HG02885 (cell line): ENCODE measurements around the gene EPB41L1.

ENCODE experiments used
- ATAC-seq: cut with Tn5 transposase; IDR thresholded peaks from one replicate; pipeline ENCODE4 v1.9.1; 2021; ENCODE audit warnings: mild to moderate bottlenecking; ENCODE audit not compliant: unreplicated experiment, poor library complexity

Gene EPB41L1

GRCh38 chr20:36153204-36153603, 1.3 kb upstream of the EPB41L1 start:
- no peak for ATAC-seq

- no peak for ATAC-seq
These were observed 522 bp upstream of the EPB41L1 start for GRCh38 chr20:36153736-36154699.

GRCh38 chr20:36155629-36155971, 1.1 kb downstream of the EPB41L1 start:
- no peak for ATAC-seq

GRCh38 chr20:36155991-36156390, 1.5 kb downstream of the EPB41L1 start:
- no peak for ATAC-seq

GRCh38 chr20:36157610-36158009, 3.1 kb downstream of the EPB41L1 start:
- ATAC-seq = no peak

- no peak for ATAC-seq
These were observed 3.7 kb downstream of the EPB41L1 start for GRCh38 chr20:36158160-36158741.

- no peak for ATAC-seq
These were observed 5.3 kb downstream of the EPB41L1 start for GRCh38 chr20:36159833-36160232.

GRCh38 chr20:36162272-36162966, 7.9 kb downstream of the EPB41L1 start:
- ATAC-seq = no peak

- no peak for ATAC-seq
These were observed 13.5 kb downstream of the EPB41L1 start for GRCh38 chr20:36167902-36168503.

GRCh38 chr20:36170542-36171215, 16.1 kb downstream of the EPB41L1 start:
- no peak for ATAC-seq

GRCh38 chr20:36173451-36173933, 19.0 kb downstream of the EPB41L1 start:
- ATAC-seq = no peak

- no peak for ATAC-seq
These were observed 20.5 kb downstream of the EPB41L1 start for GRCh38 chr20:36175016-36175415.

GRCh38 chr20:36175475-36175995, 21.0 kb downstream of the EPB41L1 start:
- ATAC-seq = no peak

GRCh38 chr20:36177716-36178115, 23.2 kb downstream of the EPB41L1 start:
- no peak for ATAC-seq

GRCh38 chr20:36179170-36179945, 24.8 kb downstream of the EPB41L1 start:
- ATAC-seq = no peak

- ATAC-seq = no peak
These were observed 25.8 kb downstream of the EPB41L1 start for GRCh38 chr20:36180323-36180722.

GRCh38 chr20:36181934-36182603, 27.5 kb downstream of the EPB41L1 start:
- ATAC-seq = no peak

GRCh38 chr20:36182604-36183154, 28.1 kb downstream of the EPB41L1 start:
- ATAC-seq = no peak
